SK-MEL-5 (cell line): ENCODE data around the gene SLC5A2. TPM values are rescaled to one million over a fixed set of nuclear protein-coding genes. Genes with fewer than 3 reads are reported as not detected.
"Not testable (repeated sequence)": the region's sequence is repeated elsewhere in the genome, so short reads cannot be mapped to it uniquely, and the experiment has no call there.

Experiments
- DNase-seq: peaks from one replicate; pipeline ENCODE4 v3.0.0-alpha.2; 2016; ENCODE audit warnings: low read depth, low spot score
- in situ Hi-C: cut with HindIII; loops from 2 replicates; pipeline ENCODE4 v1.10.0; 2016; ENCODE audit warnings: low sequenced_read_pairs, high pct_unique_total_duplicates, low pct_unique_long_range_greater_than_20kb
- total RNA-seq: library from RNA; depleted of rRNA; stranded (reverse); fragments of >200 nt; shearing (Covaris generic); gene quantifications from 2 replicates; pipeline ENCODE4 v1.2.3, GENCODE V29; 2014

The SLC5A2 gene
- total RNA-seq, 1 experiment from 2014 or later: 0.53 TPM

DNA sequence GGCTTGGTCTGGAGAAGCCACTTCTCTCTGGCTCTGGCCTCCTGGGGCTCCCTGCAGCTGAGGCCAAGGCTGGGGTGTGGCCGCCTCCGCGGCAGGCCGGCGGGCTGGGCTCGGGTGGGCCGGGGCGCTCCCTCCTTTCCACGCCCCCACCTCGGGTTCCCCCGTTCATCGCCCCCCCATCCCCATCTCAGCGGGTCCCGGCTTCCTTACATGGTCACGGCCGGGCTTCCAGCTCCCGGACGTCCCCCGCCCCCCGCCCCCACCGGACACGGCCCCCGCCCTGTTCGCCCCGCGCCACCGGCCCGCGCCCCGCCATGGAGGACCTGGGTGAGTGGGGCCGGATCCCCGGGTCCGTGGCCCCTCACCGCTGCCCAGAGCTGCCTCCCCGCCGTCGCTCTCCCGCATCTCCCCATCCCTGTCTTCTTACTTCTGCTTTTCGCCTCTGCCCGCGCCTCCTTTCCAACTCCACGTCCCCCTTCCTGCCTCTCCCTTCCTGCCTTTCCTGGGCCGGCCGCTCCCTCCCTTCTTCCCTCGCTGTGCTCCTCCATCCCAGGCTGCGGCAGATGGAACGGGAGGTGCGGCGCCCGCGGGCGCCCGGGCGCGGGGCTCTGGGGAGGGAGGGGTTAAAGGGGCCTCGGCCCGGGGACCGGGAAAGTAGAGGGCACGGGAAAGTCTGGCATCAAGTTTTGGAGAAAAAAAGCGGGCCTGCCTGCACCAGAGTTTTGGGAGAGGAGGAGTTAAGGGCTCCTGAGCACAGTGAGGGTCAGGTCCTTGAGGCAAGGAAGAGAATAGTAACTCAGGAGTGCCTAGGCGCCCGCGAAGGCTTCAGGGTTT, 10.8 kb upstream of the SLC5A2 start, which contains the start of gene TGFB1I1:
TGFB1I1 (plus strand) TSS at position 278 of the 834 bp plus-strand sequence; CDS start at position 315, 37 bp downstream.
- in situ Hi-C loops: no loop called here
- DNase-seq: no peak

DNA sequence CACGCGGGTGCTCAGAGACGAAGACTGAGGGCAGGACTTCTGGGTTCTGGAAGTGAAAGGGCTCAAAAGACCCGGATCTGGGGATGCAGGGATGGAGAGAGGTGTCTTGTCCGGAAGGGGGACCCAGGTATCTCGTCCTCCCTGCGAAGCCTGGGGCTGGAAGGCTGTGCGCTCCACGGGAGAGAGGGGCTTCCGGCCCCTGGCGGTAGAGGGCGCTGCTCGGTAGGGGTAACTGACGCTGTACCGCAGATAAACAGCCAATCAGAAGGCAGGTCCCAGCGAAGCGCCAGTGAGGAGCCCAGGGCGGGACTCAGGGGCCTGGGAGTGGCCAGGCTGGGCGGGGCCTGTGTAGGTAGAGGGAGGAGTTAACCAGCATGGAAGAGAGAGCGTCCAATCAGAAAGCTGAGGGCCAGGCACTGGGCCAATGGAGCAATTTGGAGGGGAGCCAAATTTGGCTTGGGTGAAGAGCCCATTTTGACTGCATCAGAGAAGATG, 10.2 kb upstream of the SLC5A2 start:
- in situ Hi-C loops: no loop called here
- DNase-seq: peak; percentile 51

- no peak for DNase-seq
- in situ Hi-C loops: no loop called here
Observed at GRCh38 chr16:31473264-31473984, 9.5 kb upstream of the SLC5A2 start.

DNA sequence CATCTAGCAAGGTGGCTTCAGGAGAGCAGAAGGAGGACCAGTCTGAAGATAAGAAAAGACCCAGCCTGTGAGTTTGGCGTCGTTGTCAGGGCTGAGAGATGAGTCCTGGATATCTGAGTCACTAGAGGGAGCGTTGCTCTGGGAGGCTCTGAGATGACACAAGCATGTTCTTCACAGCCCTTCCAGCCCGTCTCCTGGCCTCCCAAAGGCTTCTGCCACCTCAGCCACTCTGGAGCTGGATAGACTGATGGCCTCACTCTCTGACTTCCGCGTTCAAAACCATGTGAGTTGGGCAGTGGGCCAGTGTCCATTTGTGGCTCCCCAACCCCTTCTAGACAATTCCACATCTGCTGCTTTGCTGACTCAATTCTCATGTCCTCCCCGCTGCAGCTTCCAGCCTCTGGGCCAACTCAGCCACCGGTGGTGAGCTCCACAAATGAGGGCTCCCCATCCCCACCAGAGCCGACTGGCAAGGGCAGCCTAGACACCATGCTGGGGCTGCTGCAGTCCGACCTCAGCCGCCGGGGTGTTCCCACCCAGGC, 8.7 kb upstream of the SLC5A2 start:
- in situ Hi-C loops: no loop called here
- DNase-seq: no peak

GRCh38 chr16:31474773-31475738, 7.9 kb upstream of the SLC5A2 start:
- in situ Hi-C loops: no loop called here
- DNase-seq: no peak

GRCh38 chr16:31475946-31476302, 7.0 kb upstream of the SLC5A2 start:
- no peak for DNase-seq
- in situ Hi-C loops: no loop called here

DNA sequence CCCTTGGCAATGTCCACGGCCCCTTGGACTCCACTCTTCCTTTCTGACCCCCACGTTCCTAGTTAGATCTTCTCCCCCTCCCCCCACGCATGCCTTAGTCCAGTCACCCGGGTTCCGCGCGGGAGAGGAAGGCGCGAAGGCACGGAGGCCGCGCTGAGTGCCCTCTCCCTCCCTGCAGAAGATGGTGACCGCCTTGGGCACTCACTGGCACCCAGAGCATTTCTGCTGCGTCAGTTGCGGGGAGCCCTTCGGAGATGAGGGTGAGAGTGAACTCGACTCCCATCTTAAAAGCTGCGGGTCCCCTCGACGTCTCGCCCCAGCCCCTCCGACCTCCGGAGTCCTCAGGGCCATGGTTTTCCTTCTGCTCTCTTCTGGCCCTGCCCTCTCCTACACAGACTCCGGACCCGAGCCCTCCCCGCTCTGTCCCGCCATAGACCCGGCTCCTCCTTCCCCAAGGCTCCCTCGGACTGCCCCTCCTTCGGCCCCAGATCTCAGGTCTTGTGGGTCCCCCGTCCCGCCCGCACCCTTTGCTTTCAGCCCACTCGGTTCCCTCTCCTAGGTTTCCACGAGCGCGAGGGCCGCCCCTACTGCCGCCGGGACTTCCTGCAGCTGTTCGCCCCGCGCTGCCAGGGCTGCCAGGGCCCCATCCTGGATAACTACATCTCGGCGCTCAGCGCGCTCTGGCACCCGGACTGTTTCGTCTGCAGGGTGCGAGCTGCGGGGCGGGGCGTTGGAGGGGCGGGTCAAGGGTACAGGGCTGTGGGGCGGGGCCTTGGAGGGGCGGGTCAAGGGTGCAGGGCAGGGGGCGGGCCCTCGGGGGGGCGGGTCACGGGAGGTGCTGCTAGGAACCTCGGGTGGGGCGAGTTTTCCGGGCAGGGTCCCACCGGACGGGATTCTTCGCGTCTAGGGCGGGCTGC, 6.4 kb upstream of the SLC5A2 start:
- in situ Hi-C loops: no loop called here
- no peak for DNase-seq

- in situ Hi-C loops: no loop called here
- no peak for DNase-seq
Observed at GRCh38 chr16:31477220-31478216, 5.4 kb upstream of the SLC5A2 start.

GRCh38 chr16:31478956-31479355, 4.0 kb upstream of the SLC5A2 start:
- DNase-seq: no peak
- in situ Hi-C loops: no loop called here

DNA sequence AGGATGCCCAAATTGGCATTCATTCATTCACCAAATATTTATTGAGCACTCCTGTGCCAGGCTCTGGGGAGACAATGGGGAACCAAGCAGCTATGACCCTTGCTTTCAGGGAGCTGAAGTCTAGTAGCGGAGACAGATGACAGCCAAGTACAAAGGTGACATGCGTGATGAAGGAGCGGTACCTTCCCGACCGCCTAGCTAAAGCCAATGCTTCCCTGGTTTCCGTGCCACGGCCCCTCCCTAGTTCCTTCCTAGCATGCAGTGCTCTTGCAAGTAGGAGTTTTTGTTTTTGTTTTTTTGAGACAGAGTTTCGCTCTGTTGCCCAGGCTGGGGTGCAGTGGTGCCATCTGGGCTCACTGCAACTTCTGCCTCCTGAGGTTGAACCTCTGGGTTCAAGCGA, 3.2 kb upstream of the SLC5A2 start:
- in situ Hi-C loops: no loop called here
- DNase-seq: no peak

DNA sequence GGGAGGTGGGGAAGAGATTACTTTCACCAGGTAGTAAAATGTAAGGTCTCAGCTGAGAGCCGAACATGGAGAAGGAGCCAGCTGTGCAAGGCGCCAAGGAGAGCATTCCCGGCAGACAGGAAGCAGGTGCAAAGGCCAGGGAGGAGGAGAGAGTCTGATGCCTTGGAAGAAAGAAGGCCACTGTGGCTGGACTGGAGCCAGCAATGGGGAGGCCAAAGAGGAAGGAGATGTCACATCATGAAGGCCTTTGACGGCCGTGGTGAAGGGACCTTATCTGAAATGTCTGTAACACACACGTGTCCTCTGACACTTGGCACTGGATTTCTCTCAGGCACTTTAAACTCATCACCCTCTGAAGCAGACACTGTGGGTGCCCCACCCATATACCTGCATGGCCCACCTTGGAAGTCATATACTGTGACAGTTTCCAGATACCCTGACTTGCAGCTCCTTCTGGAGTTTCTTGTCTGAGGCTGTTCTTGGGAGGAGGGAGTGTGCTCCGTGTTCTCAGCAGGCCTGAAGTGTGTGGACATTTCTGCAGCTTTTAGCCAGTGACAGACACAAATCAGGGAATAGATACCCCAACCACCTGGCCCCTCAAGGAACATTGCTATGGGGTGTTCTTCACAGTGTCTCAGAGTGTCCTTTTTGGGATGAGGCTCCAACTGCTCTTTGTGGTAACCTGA, 1.9 kb upstream of the SLC5A2 start:
- no peak for DNase-seq
- in situ Hi-C loops: no loop called here

- DNase-seq, in situ Hi-C loops: not testable (repeated sequence)
Observed at GRCh38 chr16:31484048-31484447, 1.1 kb downstream of the SLC5A2 start.

- DNase-seq: no peak
- in situ Hi-C loops: no loop called here
Observed at GRCh38 chr16:31484491-31485171, 1.7 kb downstream of the SLC5A2 start.

GRCh38 chr16:31485571-31485970, 2.6 kb downstream of the SLC5A2 start:
- in situ Hi-C loops: no loop called here
- no peak for DNase-seq
